ENCODE measurements around the gene AP2A2. TPM values are rescaled to one million over a fixed set of nuclear protein-coding genes. Genes with fewer than 3 reads are reported as not detected.

Gene AP2A2
- total RNA-seq, 1 donor from 2014 or later = 78.1 TPM

GRCh38 chr11:1059759-1060158 lies 134.1 kb downstream of the AP2A2 start:
- DNase-seq (ENCODE audit: low read depth, low spot score) = no peak
- Mint-ChIP-seq H3K36me3 (ENCODE audit: low read depth) (peaks cover 2% of the 10 kb centered on the region), H3K27ac (ENCODE audit: unreplicated experiment) (no peak overlapping the region), H3K4me1 (peaks cover 11% of the 10 kb centered on the region), H3K4me3 (no peak overlapping the region), H3K27me3 (ENCODE audit: low read depth) (peaks cover 22% of the 10 kb centered on the region), H3K9me3 (peaks cover 2% of the 10 kb centered on the region)
- TF ChIP-seq, protein P1, sequence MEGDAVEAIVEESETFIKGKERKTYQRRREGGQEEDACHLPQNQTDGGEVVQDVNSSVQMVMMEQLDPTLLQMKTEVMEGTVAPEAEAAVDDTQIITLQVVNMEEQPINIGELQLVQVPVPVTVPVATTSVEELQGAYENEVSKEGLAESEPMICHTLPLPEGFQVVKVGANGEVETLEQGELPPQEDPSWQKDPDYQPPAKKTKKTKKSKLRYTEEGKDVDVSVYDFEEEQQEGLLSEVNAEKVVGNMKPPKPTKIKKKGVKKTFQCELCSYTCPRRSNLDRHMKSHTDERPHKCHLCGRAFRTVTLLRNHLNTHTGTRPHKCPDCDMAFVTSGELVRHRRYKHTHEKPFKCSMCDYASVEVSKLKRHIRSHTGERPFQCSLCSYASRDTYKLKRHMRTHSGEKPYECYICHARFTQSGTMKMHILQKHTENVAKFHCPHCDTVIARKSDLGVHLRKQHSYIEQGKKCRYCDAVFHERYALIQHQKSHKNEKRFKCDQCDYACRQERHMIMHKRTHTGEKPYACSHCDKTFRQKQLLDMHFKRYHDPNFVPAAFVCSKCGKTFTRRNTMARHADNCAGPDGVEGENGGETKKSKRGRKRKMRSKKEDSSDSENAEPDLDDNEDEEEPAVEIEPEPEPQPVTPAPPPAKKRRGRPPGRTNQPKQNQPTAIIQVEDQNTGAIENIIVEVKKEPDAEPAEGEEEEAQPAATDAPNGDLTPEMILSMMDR (conservative IDR thresholded peaks at IDR 0.05) = no peak

GRCh38 chr11:1060410-1060809 lies 134.7 kb downstream of the AP2A2 start:
- DNase-seq (ENCODE audit: low read depth, low spot score) = no peak
- Mint-ChIP-seq H3K27ac (ENCODE audit: unreplicated experiment) (no peak overlapping the region), H3K4me3 (no peak overlapping the region), H3K27me3 (ENCODE audit: low read depth) (peaks cover 22% of the 10 kb centered on the region), H3K4me1 (peaks cover 11% of the 10 kb centered on the region), H3K9me3 (peaks cover 2% of the 10 kb centered on the region), H3K36me3 (ENCODE audit: low read depth) (peaks cover 2% of the 10 kb centered on the region)
- TF ChIP-seq, protein P1 (conservative IDR thresholded peaks at IDR 0.05) = no peak

- Mint-ChIP-seq H3K36me3 (ENCODE audit: low read depth) (peaks cover 2% of the 10 kb centered on the region), H3K4me3 (no peak overlapping the region), H3K27ac (ENCODE audit: unreplicated experiment) (no peak overlapping the region), H3K27me3 (ENCODE audit: low read depth) (peaks cover 27% of the 10 kb centered on the region), H3K9me3 (peaks cover 2% of the 10 kb centered on the region), H3K4me1 (peaks cover 11% of the 10 kb centered on the region)
- no peak for DNase-seq (ENCODE audit: low read depth, low spot score)
- TF ChIP-seq, protein P1 (conservative IDR thresholded peaks at IDR 0.05) = no peak
Observed at GRCh38 chr11:1060852-1061616, 135.4 kb downstream of the AP2A2 start.

Other genes starting within 250 kb of the AP2A2 start
- gene DEAF1, start 230.6 kb upstream of the AP2A2 start, total RNA-seq = 60.9 and 67.0 TPM in 2 replicates
- 19.9 and 26.8 TPM in 2 replicates for gene TMEM80, start 230.1 kb upstream of the AP2A2 start, total RNA-seq
- gene EPS8L2, start 219.6 kb upstream of the AP2A2 start, total RNA-seq = 2.6 and 3.9 TPM in 2 replicates
- 154 and 163 TPM in 2 replicates for gene TALDO1, start 178.4 kb upstream of the AP2A2 start, total RNA-seq
- 93.6 and 94.9 TPM in 2 replicates for gene GATD1, start 148.4 kb upstream of the AP2A2 start, total RNA-seq
- 1.0 and 1.2 TPM in 2 replicates for gene CEND1, start 135.8 kb upstream of the AP2A2 start, total RNA-seq
- gene SLC25A22, start 127.6 kb upstream of the AP2A2 start, total RNA-seq = 53.4 and 54.6 TPM in 2 replicates
- 30.7 and 37.9 TPM in 2 replicates for gene PIDD1, start 120.6 kb upstream of the AP2A2 start, total RNA-seq
- 1,810 and 1,830 TPM in 2 replicates for gene RPLP2, start 115.9 kb upstream of the AP2A2 start, total RNA-seq
- 27.0 and 34.5 TPM in 2 replicates for gene PNPLA2, start 107.0 kb upstream of the AP2A2 start, total RNA-seq
- 1.6 and 2.7 TPM in 2 replicates for gene CRACR2B, start 98.0 kb upstream of the AP2A2 start, total RNA-seq
- 101 and 108 TPM in 2 replicates for gene CD151, start 92.9 kb upstream of the AP2A2 start, total RNA-seq
- gene POLR2L, start 83.3 kb upstream of the AP2A2 start, total RNA-seq = 128 and 134 TPM in 2 replicates
- 40.0 and 40.2 TPM in 2 replicates for gene TSPAN4, start 83.0 kb upstream of the AP2A2 start, total RNA-seq
- 81.8 and 82.4 TPM in 2 replicates for gene CHID1, start 15.1 kb upstream of the AP2A2 start, total RNA-seq
- gene MUC6, start 110.8 kb downstream of the AP2A2 start, total RNA-seq = not detected in 2 replicates
- not detected in 2 replicates for gene MUC2, start 149.0 kb downstream of the AP2A2 start, total RNA-seq
- not detected in 2 replicates for gene MUC5AC, start 232.1 kb downstream of the AP2A2 start, total RNA-seq